Activated naive CD4-positive, alpha-beta T cell treated with Interleukin-2 at 50 U/mL for 16 hours (primary cell): ENCODE measurements around the gene FGD3.

Source experiments
- DNase-seq: peaks from one replicate; pipeline ENCODE4 v3.0.0-alpha.2; 2020

The FGD3 gene

GRCh38 chr9:92954886-92955285 lies 7.6 kb downstream of the FGD3 start:
- no peak for DNase-seq

GRCh38 chr9:92960561-92961290 lies 13.4 kb downstream of the FGD3 start:
- DNase-seq = no peak

GRCh38 chr9:92961627-92962302 lies 14.4 kb downstream of the FGD3 start:
- peak; percentile 58 for DNase-seq

- DNase-seq = no peak
Measured at GRCh38 chr9:92962303-92962649, 15.0 kb downstream of the FGD3 start.

- DNase-seq = no peak
Measured at GRCh38 chr9:92962846-92963245, 15.5 kb downstream of the FGD3 start.

GRCh38 chr9:92963831-92964606 lies 16.7 kb downstream of the FGD3 start:
- peak; percentile 72 for DNase-seq

- no peak for DNase-seq
Measured at GRCh38 chr9:92964607-92965060, 17.3 kb downstream of the FGD3 start.

- DNase-seq = peak; percentile 43
Measured at GRCh38 chr9:92965061-92965758, 17.9 kb downstream of the FGD3 start.

GRCh38 chr9:92965759-92966517 lies 18.6 kb downstream of the FGD3 start:
- no peak for DNase-seq

- DNase-seq = no peak
Measured at GRCh38 chr9:92966518-92966800, 19.1 kb downstream of the FGD3 start.

- DNase-seq = no peak
Measured at GRCh38 chr9:92968081-92968480, 20.8 kb downstream of the FGD3 start.

- DNase-seq = peak; percentile 2
Measured at GRCh38 chr9:92969516-92970466, 22.5 kb downstream of the FGD3 start.

GRCh38 chr9:92970467-92970923 lies 23.2 kb downstream of the FGD3 start:
- DNase-seq = peak; percentile 13

GRCh38 chr9:92971121-92971520 lies 23.8 kb downstream of the FGD3 start:
- DNase-seq = peak; percentile 1

GRCh38 chr9:92971776-92972175 lies 24.5 kb downstream of the FGD3 start:
- DNase-seq = peak; percentile 0

- DNase-seq = no peak
Measured at GRCh38 chr9:92973700-92974099, 26.4 kb downstream of the FGD3 start.

- peak; percentile 1 for DNase-seq
Measured at GRCh38 chr9:92974161-92974661, 26.9 kb downstream of the FGD3 start.

- DNase-seq = peak; percentile 1
Measured at GRCh38 chr9:92974761-92975755, 27.7 kb downstream of the FGD3 start.

GRCh38 chr9:92976431-92976830 lies 29.1 kb downstream of the FGD3 start:
- DNase-seq = no peak

GRCh38 chr9:92977279-92977678 lies 30.0 kb downstream of the FGD3 start:
- DNase-seq = peak; percentile 1
